HEK293T (cell line): Measurements from ENCODE around the gene TAF9.

Experiments used
- BHLHE40 ChIP-seq: fragments of 450-650 bp; IDR thresholded peaks from 2 replicates; pipeline ENCODE4 v1.6.1; 2016; ENCODE audit warnings: mild to moderate bottlenecking, moderate library complexity, borderline replicate concordance
- ELF4 ChIP-seq: fragments of 450-650 bp; IDR thresholded peaks from 2 replicates; pipeline ENCODE4 v1.6.1; 2017; ENCODE audit warnings: antibody characterized with exemption
- FOXM1 ChIP-seq: fragments of 450-650 bp; IDR thresholded peaks from 2 replicates; pipeline ENCODE4 v1.6.1; 2017; ENCODE audit warnings: mild to moderate bottlenecking, borderline replicate concordance
- LEF1 ChIP-seq: fragments of 450-650 bp; IDR thresholded peaks from 2 replicates; pipeline ENCODE4 v1.6.1; 2017; ENCODE audit warnings: mild to moderate bottlenecking, borderline replicate concordance
- SP1 ChIP-seq: fragments of 450-650 bp; IDR thresholded peaks from 2 replicates; pipeline ENCODE4 v1.6.1; 2017
- TARDBP ChIP-seq: fragments of 450-650 bp; IDR thresholded peaks from 2 replicates; pipeline ENCODE4 v1.6.1; 2016

DNA sequence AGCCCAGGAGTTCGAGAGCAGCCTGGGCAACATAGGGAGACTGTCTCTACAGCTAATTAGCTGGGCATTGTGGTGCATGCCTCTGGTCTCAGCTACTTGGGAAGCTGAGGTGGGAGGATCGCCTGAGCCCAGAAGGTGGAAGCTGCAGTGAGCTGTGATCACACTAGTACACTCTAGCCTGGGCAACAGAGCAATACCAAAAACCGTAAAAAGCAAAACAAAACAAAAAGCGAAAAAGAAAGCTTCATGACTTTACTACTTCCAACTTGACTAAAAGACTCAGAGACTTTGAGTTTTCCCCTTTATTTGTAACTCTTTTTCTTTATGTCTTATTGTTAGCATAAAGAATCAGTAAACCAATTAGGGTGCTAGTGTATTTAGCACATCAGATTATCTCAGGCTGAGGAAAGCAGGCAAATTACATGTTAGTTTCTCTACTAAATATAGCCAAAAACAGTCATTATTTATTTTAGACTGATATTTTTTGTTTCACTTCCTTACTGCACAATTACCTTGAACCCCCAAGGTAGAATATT lies 5.7 kb upstream of the TAF9 start:
- TF ChIP-seq SP1 = no peak
- TF ChIP-seq ELF4 = no peak
- TF ChIP-seq BHLHE40 = no peak
- no peak for TF ChIP-seq LEF1
- no peak for TF ChIP-seq FOXM1
- TF ChIP-seq TARDBP = no peak
